HCT116 (cell line): ENCODE results near the gene MMP28. TPM values are rescaled to one million over a fixed set of nuclear protein-coding genes. Genes with fewer than 3 reads are reported as not detected.

Experiments used
- ATAC-seq: fragments of 200-7000 bp; cut with Tn5 transposase; 2 replicates; pipeline ENCODE4 v1.9.1; 2020; ENCODE audit warnings: mild to moderate bottlenecking, moderate library complexity
- BruUV-seq: library from RNA; stranded (reverse); fragments of 400-500 nt; replicated peaks from 2 replicates; lab custom pipeline; 2021; lab: Mats Ljungman, UMichigan
- CTCF ChIA-PET: fragments of 300-600 bp; sonication (Branson Sonifier 250); formaldehyde crosslinking; loops from one replicate; lab custom pipeline; 2021; ENCODE audit warnings: antibody characterized with exemption; lab: Charles Lee
- POLR2A ChIA-PET: fragments of 300-600, 350-600 bp; sonication (Branson Sonifier 250); formaldehyde crosslinking; loops from one replicate; lab custom pipeline; 2021; ENCODE audit warnings: antibody characterized with exemption; lab: Charles Lee
- RAD21 ChIA-PET, 2 experiments: fragments of 300-600 bp; sonication (Branson Sonifier 250); formaldehyde crosslinking; loops; one replicate each; lab custom pipeline; 2023; ENCODE audit warnings: low total read pairs in 2 of 2; ENCODE audit not compliant: uncharacterized antibody in 2 of 2, unreplicated experiment in 2 of 2, low non-redundant PET in 1 of 2; lab: Charles Lee
- DNase-seq: peaks from one replicate; pipeline ENCODE4 v3.0.0-alpha.2; 2010; ENCODE audit warnings: low read depth, low spot score
- H2AFZ ChIP-seq: fragments of 200-600 bp; shearing (Covaris generic), sonication (generic); 2 replicates; pipeline ENCODE4 v1.6.1; 2017; ENCODE audit warnings: low read depth, mixed run types, mixed read lengths, antibody characterized with exemption, low read length; ENCODE audit not compliant: poor library complexity, severe bottlenecking
- H3K27ac ChIP-seq: 2 replicates; pipeline ENCODE4 v1.5.1; 2012; ENCODE audit warnings: low read depth, low read length
- H3K27me3 ChIP-seq: fragments of 200-600 bp; sonication (generic); 2 replicates; pipeline ENCODE4 v1.6.1; 2016; ENCODE audit warnings: mixed run types, low read length, mixed read lengths; ENCODE audit not compliant: insufficient read depth
- H3K36me3 ChIP-seq, 2 experiments: fragments of 200-500 bp in 1 of 2; fragments of 200-600 bp in 1 of 2; sonication (Bioruptor generic) in 1 of 2; sonication (generic) in 1 of 2; 2 replicates each; pipeline versions ENCODE4 v1.5.1 to v1.6.1; 2014 to 2016; ENCODE audit warnings: low read length in 2 of 2, inconsistent platforms in 1 of 2, mixed read lengths in 1 of 2, mixed run types in 1 of 2; ENCODE audit not compliant: insufficient read depth in 2 of 2, control insufficient read depth in 1 of 2
- H3K4me1 ChIP-seq, 2 experiments: fragments of 200-600 bp in 1 of 2; sonication (generic) in 1 of 2; 2 replicates each; pipeline versions ENCODE4 v1.5.1 to v1.6.1; 2012 to 2017; ENCODE audit warnings: low read length in 2 of 2, inconsistent platforms in 1 of 2, mild to moderate bottlenecking in 1 of 2, mixed read lengths in 1 of 2, mixed run types in 1 of 2, moderate library complexity in 1 of 2; ENCODE audit not compliant: insufficient read depth in 2 of 2, control insufficient read depth in 1 of 2
- H3K4me2 ChIP-seq: fragments of 200-600 bp; sonication (generic); 2 replicates; pipeline ENCODE4 v1.6.1; 2017; ENCODE audit warnings: mixed run types, low read length, mixed read lengths
- H3K4me3 ChIP-seq, 2 experiments: fragments of 200-600 bp in 1 of 2; sonication (generic) in 1 of 2; replicated peaks in 1 of 2; 2 replicates each; pipeline ENCODE4 v1.5.1; 2011 to 2016; ENCODE audit warnings: low read length in 2 of 2, control low read depth in 1 of 2, low read depth in 1 of 2, mild to moderate bottlenecking in 1 of 2, mixed read lengths in 1 of 2, mixed run types in 1 of 2
- H3K79me2 ChIP-seq: fragments of 200-600 bp; sonication (generic); 2 replicates; pipeline ENCODE4 v1.6.1; 2017; ENCODE audit warnings: mild to moderate bottlenecking, mixed run types, low read length, moderate library complexity, mixed read lengths; ENCODE audit not compliant: insufficient read depth
- H3K9ac ChIP-seq: fragments of 200-600 bp; sonication (generic); 2 replicates; pipeline ENCODE4 v1.6.1; 2016; ENCODE audit warnings: low read length, mixed read lengths
- H3K9me2 ChIP-seq: fragments of 200-600 bp; sonication (generic), shearing (Covaris generic); 2 replicates; pipeline ENCODE4 v1.6.1; 2017; ENCODE audit warnings: mixed run types, mild to moderate bottlenecking, moderate library complexity; ENCODE audit not compliant: insufficient read depth
- H3K9me3 ChIP-seq, 2 experiments: fragments of 200-500 bp in 1 of 2; fragments of 200-600 bp in 1 of 2; sonication (Bioruptor generic) in 1 of 2; sonication (generic) in 1 of 2; 2 replicates each; pipeline ENCODE4 v1.6.1; 2014 to 2017; ENCODE audit warnings: low read length in 2 of 2, mixed read lengths in 2 of 2, inconsistent platforms in 1 of 2, low read depth in 1 of 2, mild to moderate bottlenecking in 1 of 2, mixed run types in 1 of 2, moderate library complexity in 1 of 2; ENCODE audit not compliant: control insufficient read depth in 1 of 2, insufficient read depth in 1 of 2
- H4K20me1 ChIP-seq: fragments of 200-600 bp; sonication (generic), shearing (Covaris generic); 2 replicates; pipeline ENCODE4 v1.6.1; 2017; ENCODE audit warnings: mixed run types, mild to moderate bottlenecking, moderate library complexity; ENCODE audit not compliant: insufficient read depth
- ATF3 ChIP-seq: IDR thresholded peaks from 2 replicates; pipeline ENCODE4 v1.6.1; 2012
- CEBPB ChIP-seq: IDR thresholded peaks from 2 replicates; pipeline ENCODE4 v1.6.1; 2012; ENCODE audit warnings: low read depth
- CTCF ChIP-seq, 3 experiments: fragments of 200-600 bp in 1 of 3; sonication (generic) in 1 of 3; IDR thresholded peaks in 2 of 3; conservative IDR thresholded peaks in 1 of 3; 2 replicates each; pipeline ENCODE4 v1.5.1; 2012 to 2017; ENCODE audit warnings: low read depth in 2 of 3, low read length in 2 of 3, antibody characterized with exemption in 1 of 3, borderline replicate concordance in 1 of 3, control low read depth in 1 of 3, mild to moderate bottlenecking in 1 of 3, mixed read lengths in 1 of 3, mixed run types in 1 of 3, moderate library complexity in 1 of 3; ENCODE audit not compliant: insufficient read depth in 1 of 3
- EGR1 ChIP-seq: IDR thresholded peaks from 2 replicates; pipeline ENCODE4 v1.6.1; 2012; ENCODE audit warnings: low read depth
- EZH2 ChIP-seq: fragments of 200-600 bp; sonication (generic); IDR thresholded peaks from 2 replicates; pipeline ENCODE4 v1.6.1; 2017; ENCODE audit warnings: antibody characterized with exemption, mixed run types
- FOSL1 ChIP-seq: IDR thresholded peaks from 2 replicates; pipeline ENCODE4 v1.6.1; 2012; ENCODE audit warnings: low read depth
- JUND ChIP-seq: IDR thresholded peaks from 2 replicates; pipeline ENCODE4 v1.6.1; 2012
- RAD21 ChIP-seq: IDR thresholded peaks from 2 replicates; pipeline ENCODE4 v1.6.1; 2012; ENCODE audit warnings: low read depth, mild to moderate bottlenecking
- SIN3A ChIP-seq: IDR thresholded peaks from 2 replicates; pipeline ENCODE4 v1.6.1; 2012; ENCODE audit warnings: low read depth
- SRF ChIP-seq: IDR thresholded peaks from 2 replicates; pipeline ENCODE4 v1.6.1; 2012; ENCODE audit warnings: low read depth
- YY1 ChIP-seq: IDR thresholded peaks from 2 replicates; pipeline ENCODE4 v1.6.1; 2011; ENCODE audit warnings: low read length, low read depth, moderate library complexity, mild to moderate bottlenecking; ENCODE audit not compliant: insufficient replicate concordance; ENCODE audit errors: extremely low read depth
- ZBTB33 ChIP-seq: IDR thresholded peaks from 2 replicates; pipeline ENCODE4 v1.6.1; 2011; ENCODE audit warnings: mild to moderate bottlenecking, low read length, moderate library complexity; ENCODE audit not compliant: insufficient replicate concordance; ENCODE audit errors: extremely low read depth
- ZNF274 ChIP-seq: fragments of 200-500 bp; sonication (Bioruptor generic); IDR thresholded peaks from 2 replicates; pipeline ENCODE4 v1.6.1; 2014; ENCODE audit warnings: mild to moderate bottlenecking, low read depth, low read length, inconsistent platforms
- intact Hi-C: fragments of 100-400 bp; cut with micrococcal nuclease; formaldehyde crosslinking; loops from 2 replicates; pipeline ENCODE4 v1.10.0; 2022
- total RNA-seq: library from RNA; stranded (reverse); gene quantifications from one replicate; pipeline ENCODE4 v1.2.1, GENCODE V29; 2021; ENCODE audit not compliant: unreplicated experiment

Gene MMP28
- total RNA-seq, 1 experiment from 2014 or later = 2.6 TPM

GRCh38 chr17:35732806-35733136 lies 62.7 kb downstream of the MMP28 start:
- Histone ChIP-seq H3K9ac (no peak overlapping the region), H3K27me3 (no peaks in the 10 kb centered on the region), H2AFZ (no peak overlapping the region), H3K36me3 (no peaks in the 10 kb centered on the region), H3K4me3 (no peak overlapping the region), H4K20me1 (no peaks in the 10 kb centered on the region), H3K4me2 (no peak overlapping the region), H3K9me3 (no peaks in the 10 kb centered on the region), H3K27ac (no peak overlapping the region), H3K4me1 (no peaks in the 10 kb centered on the region), H3K9me2 (no peaks in the 10 kb centered on the region), H3K79me2 (no peaks in the 10 kb centered on the region)
- ATAC-seq = no peak
- DNase-seq = no peak
- POLR2A ChIA-PET = no interaction called here
- CTCF ChIA-PET = no interaction called here
- TF ChIP-seq CEBPB (no peak), SIN3A (no peak)
- RAD21 ChIA-PET = no interaction called here
- no TSS peak for BruUV-seq
- intact Hi-C loops = no loop called here

- no peak for ATAC-seq
- no peak for DNase-seq
- TF ChIP-seq ZBTB33 = no peak
- no peak for TF ChIP-seq RAD21
- no peak for TF ChIP-seq EZH2
- TF ChIP-seq ATF3 = no peak
- no peak for TF ChIP-seq CTCF (IDR thresholded peaks at IDR 0.05 in 2 of 3, conservative IDR thresholded peaks at IDR 0.05 in 1 of 3; ENCODE audit: borderline replicate concordance in 1 of 3, insufficient read depth in 1 of 3, low read depth in 2 of 3, low read length in 2 of 3)
- TF ChIP-seq FOSL1 = no peak
- TF ChIP-seq JUND = no peak
- no peak for TF ChIP-seq ZNF274
- TF ChIP-seq SRF = no peak
- TF ChIP-seq EGR1 = no peak
- no peak for TF ChIP-seq YY1
- TF ChIP-seq, all 23 proteins: peak for 0
- no peak overlapping the region for H2AFZ ChIP-seq
- no peak overlapping the region for H3K4me2 ChIP-seq
- ChIA-PET POLR2A (no interaction called here), CTCF (no interaction called here), RAD21 (no interaction called here)
- no peaks in the 10 kb centered on the region for H3K9me2 ChIP-seq
- BruUV-seq = no TSS peak
- H3K27ac ChIP-seq = no peak overlapping the region
- H3K27me3 ChIP-seq = no peaks in the 10 kb centered on the region
- no peaks in the 10 kb centered on the region for H3K9me3 ChIP-seq
- H3K4me3 ChIP-seq = no peak overlapping the region
- H3K9ac ChIP-seq = no peak overlapping the region
- no peaks in the 10 kb centered on the region for H3K79me2 ChIP-seq
- intact Hi-C loops = no loop called here
- H4K20me1 ChIP-seq = no peaks in the 10 kb centered on the region
- no peaks in the 10 kb centered on the region for H3K36me3 ChIP-seq
- no peaks in the 10 kb centered on the region for H3K4me1 ChIP-seq
Observed at GRCh38 chr17:35731917-35732805, 63.3 kb downstream of the MMP28 start.
